PC-3 (cell line): ENCODE measurements around the gene ZFHX3. TPM values are rescaled to one million over a fixed set of nuclear protein-coding genes. Genes with fewer than 3 reads are reported as not detected.

ENCODE experiments used
- ATAC-seq: fragments of 200-7000 bp; cut with Tn5 transposase; 2 replicates; pipeline ENCODE4 v1.9.1; 2020; ENCODE audit warnings: mild to moderate bottlenecking, moderate library complexity
- BruUV-seq: library from RNA; stranded (reverse); fragments of 400-500 nt; replicated peaks from 2 replicates; lab custom pipeline; 2021; lab: Mats Ljungman, UMichigan
- CTCF ChIA-PET: fragments of 300-600 bp; sonication (Branson Sonifier 250); formaldehyde crosslinking; loops from one replicate; lab custom pipeline; 2022; ENCODE audit warnings: antibody characterized with exemption; lab: Charles Lee
- POLR2A ChIA-PET: fragments of 300-600 bp; sonication (Branson Sonifier 250); formaldehyde crosslinking; loops from one replicate; lab custom pipeline; 2022; ENCODE audit warnings: antibody characterized with exemption; ENCODE audit not compliant: unreplicated experiment; lab: Charles Lee
- DNase-seq: peaks from one replicate; pipeline ENCODE4 v3.0.0-alpha.2; 2015
- H2AFZ ChIP-seq: fragments of 300-600 bp; sonication (generic); 2 replicates; pipeline ENCODE4 v1.6.0; 2016; ENCODE audit warnings: antibody characterized with exemption, low read length
- H3F3A ChIP-seq: fragments of 300-600 bp; sonication (generic); one replicate; pipeline ENCODE4 v1.6.0; 2017; ENCODE audit warnings: antibody characterized with exemption, low read length, control low read depth, mild to moderate bottlenecking; ENCODE audit not compliant: unreplicated experiment
- H3K27ac ChIP-seq: fragments of 300-600 bp; sonication (generic); 2 replicates; pipeline ENCODE4 v1.5.1; 2016; ENCODE audit warnings: mild to moderate bottlenecking, low read length
- H3K27me3 ChIP-seq: fragments of 300-600 bp; sonication (generic); 2 replicates; pipeline ENCODE4 v1.6.1; 2016; ENCODE audit warnings: low read length, mixed read lengths
- H3K36me3 ChIP-seq: fragments of 300-600 bp; sonication (generic); 2 replicates; pipeline ENCODE4 v1.6.1; 2016; ENCODE audit warnings: low read depth, mixed run types, low read length, mixed read lengths
- H3K4me1 ChIP-seq: fragments of 300-600 bp; sonication (generic); 2 replicates; pipeline ENCODE4 v1.5.1; 2016; ENCODE audit warnings: low read length; ENCODE audit not compliant: insufficient read depth
- H3K4me2 ChIP-seq: fragments of 300-600 bp; sonication (generic); 2 replicates; pipeline ENCODE4 v1.6.0; 2016; ENCODE audit warnings: low read length
- H3K4me3 ChIP-seq: fragments of 300-600 bp; sonication (generic); 2 replicates; pipeline ENCODE4 v1.5.1; 2016; ENCODE audit warnings: mild to moderate bottlenecking, low read length, mixed read lengths
- H3K79me2 ChIP-seq: fragments of 300-600 bp; sonication (generic); 2 replicates; pipeline ENCODE4 v1.6.1; 2017; ENCODE audit warnings: low read length, mixed read lengths
- H3K9ac ChIP-seq: fragments of 300-600 bp; sonication (generic); 2 replicates; pipeline ENCODE4 v1.6.0; 2016; ENCODE audit warnings: mild to moderate bottlenecking, low read length
- H3K9me2 ChIP-seq: fragments of 300-600 bp; sonication (generic); replicated peaks from 2 replicates; pipeline ENCODE4 v1.6.1; 2016; ENCODE audit warnings: mixed run types, low read length, mixed read lengths
- H3K9me3 ChIP-seq: fragments of 300-600 bp; sonication (generic); 2 replicates; pipeline ENCODE4 v1.6.1; 2016; ENCODE audit warnings: low read length, mixed read lengths
- H4K20me1 ChIP-seq: fragments of 300-600 bp; sonication (generic); 2 replicates; pipeline ENCODE4 v1.6.1; 2016; ENCODE audit warnings: low read length, mixed read lengths
- EZH2 ChIP-seq: fragments of 300-600 bp; sonication (generic); IDR thresholded peaks from one replicate; pipeline ENCODE4 v1.6.1; 2017; ENCODE audit warnings: antibody characterized with exemption, mild to moderate bottlenecking, low read length; ENCODE audit not compliant: unreplicated experiment
- EZH2phosphoT487 ChIP-seq: fragments of 300-600 bp; sonication (generic); IDR thresholded peaks from 2 replicates; pipeline ENCODE4 v1.6.1; 2018; ENCODE audit warnings: mild to moderate bottlenecking, antibody characterized with exemption, low read length, borderline replicate concordance
- intact Hi-C: fragments of 100-400 bp; cut with micrococcal nuclease; formaldehyde crosslinking; loops from 2 replicates; pipeline ENCODE4 v1.9.0; 2023
- total RNA-seq: library from RNA; depleted of rRNA; stranded (reverse); fragments of >200 nt; gene quantifications from 2 replicates; pipeline ENCODE4 v1.2.3, GENCODE V29; 2014
- TF ChIP-seq, protein P1 (sequence below): fragments of 300-600 bp; sonication (generic); conservative IDR thresholded peaks from 2 replicates; pipeline ENCODE4 v1.5.1; 2017; ENCODE audit warnings: antibody characterized with exemption, low read depth, mild to moderate bottlenecking, low read length

Gene ZFHX3
- total RNA-seq, 1 experiment from 2014 or later = 3.5 TPM

DNA sequence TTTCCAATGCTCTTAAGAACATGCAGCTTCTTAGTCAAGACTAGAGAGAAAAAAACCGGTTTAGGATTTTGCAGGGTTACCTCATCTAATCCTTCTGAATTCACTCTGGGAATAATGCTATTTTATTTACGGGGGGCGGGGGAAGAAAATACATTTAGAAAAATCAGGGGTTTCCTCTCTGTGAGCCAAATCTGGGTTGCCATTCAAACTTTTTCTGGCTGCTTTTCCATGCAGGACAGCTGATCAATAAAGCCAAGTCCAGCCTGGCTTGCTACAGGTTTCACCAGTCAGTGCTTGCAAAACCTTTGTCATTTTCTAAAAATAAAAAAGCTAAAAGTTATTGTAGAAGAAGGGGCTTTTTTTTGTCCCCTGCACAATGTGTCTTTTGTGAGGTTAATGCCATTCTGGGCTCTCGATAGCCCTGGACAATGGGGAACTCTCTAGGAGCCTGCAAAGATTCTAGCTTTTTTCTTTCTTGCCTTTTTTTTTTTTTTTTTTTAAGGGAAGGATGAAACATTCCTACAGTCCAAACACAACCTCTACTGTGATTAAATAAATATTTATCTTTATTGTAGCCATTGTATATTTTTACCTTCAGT is 13.1 kb upstream of the ZFHX3 start:
- DNase-seq = no peak
- POLR2A ChIA-PET = no interaction called here
- H3K9me3 ChIP-seq = no peaks in the 10 kb centered on the region
- H3K36me3 ChIP-seq = no peaks in the 10 kb centered on the region
- ATAC-seq = no peak
- CTCF ChIA-PET = interaction anchor here (0.7 to 1.0 kb wide), 2 partner anchors 16 to 19 kb away, joined by 3 to 4 read pairs; no protein-coding TSS in a partner anchor
- H3K27me3 ChIP-seq = no peaks in the 10 kb centered on the region
- no TSS peak for BruUV-seq
- no peaks in the 10 kb centered on the region for H4K20me1 ChIP-seq
- intact Hi-C loops = no loop called here
- peak overlapping the region; percentile 88 for H3K4me2 ChIP-seq
- peaks cover 31% of the 10 kb centered on the region for H3K4me1 ChIP-seq
- 0 out of 2 replicates have a peak overlapping the region, but pooled peaks have one; percentile 17 for H3K9ac ChIP-seq
- peak overlapping the region; percentile 93 for H3K4me3 ChIP-seq
- no peak overlapping the region for H2AFZ ChIP-seq
- peaks cover 35% of the 10 kb centered on the region for H3K79me2 ChIP-seq
- no peaks in the 10 kb centered on the region for H3K9me2 ChIP-seq
- H3F3A ChIP-seq = no peaks in the 10 kb centered on the region
- H3K27ac ChIP-seq = no peak overlapping the region
- TF ChIP-seq EZH2 = no peak
- no peak for TF ChIP-seq EZH2phosphoT487
- TF ChIP-seq, protein P1, sequence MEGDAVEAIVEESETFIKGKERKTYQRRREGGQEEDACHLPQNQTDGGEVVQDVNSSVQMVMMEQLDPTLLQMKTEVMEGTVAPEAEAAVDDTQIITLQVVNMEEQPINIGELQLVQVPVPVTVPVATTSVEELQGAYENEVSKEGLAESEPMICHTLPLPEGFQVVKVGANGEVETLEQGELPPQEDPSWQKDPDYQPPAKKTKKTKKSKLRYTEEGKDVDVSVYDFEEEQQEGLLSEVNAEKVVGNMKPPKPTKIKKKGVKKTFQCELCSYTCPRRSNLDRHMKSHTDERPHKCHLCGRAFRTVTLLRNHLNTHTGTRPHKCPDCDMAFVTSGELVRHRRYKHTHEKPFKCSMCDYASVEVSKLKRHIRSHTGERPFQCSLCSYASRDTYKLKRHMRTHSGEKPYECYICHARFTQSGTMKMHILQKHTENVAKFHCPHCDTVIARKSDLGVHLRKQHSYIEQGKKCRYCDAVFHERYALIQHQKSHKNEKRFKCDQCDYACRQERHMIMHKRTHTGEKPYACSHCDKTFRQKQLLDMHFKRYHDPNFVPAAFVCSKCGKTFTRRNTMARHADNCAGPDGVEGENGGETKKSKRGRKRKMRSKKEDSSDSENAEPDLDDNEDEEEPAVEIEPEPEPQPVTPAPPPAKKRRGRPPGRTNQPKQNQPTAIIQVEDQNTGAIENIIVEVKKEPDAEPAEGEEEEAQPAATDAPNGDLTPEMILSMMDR = no peak

DNA sequence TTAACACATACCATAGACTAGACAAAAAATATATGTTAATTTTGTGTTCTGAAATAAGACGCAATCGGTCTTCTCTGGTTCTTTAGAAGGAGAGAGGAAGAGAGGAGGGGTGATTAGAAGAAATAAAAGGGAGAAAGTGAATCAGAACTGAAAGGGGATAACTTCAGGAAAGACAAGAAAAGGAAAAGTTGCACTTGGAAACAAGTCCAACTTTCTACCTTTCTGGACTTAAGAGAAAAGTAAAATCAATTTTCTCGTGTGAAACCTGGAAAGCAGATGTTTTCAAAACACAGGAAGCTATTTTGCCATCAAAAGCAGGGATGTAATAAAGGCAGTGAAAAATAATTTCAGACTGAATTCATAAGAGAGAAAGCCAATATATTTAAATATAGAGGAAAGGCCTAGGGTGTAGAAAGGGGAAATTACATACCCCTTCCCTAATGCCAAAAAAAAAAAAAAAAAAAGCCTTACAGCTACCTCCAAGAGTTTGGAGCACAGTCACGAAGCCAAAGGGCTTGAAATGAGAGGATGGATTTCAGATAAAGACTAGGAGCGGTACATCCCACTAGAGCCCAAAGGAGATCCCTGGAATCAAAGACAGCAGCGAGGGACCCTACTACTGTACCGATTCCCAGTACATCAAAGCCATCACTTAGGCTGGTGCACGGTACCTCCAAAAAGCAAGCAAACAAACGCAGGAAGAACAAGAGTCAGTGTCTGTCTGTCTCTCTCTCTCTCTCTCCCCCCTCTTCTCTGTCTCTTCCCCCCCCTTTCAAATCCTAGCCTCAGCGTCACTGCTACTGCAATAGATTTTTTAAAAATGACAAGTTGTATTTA is 12.1 kb upstream of the ZFHX3 start:
- intact Hi-C loops = loop anchor here (10.0 kb wide), 1 partner anchor 395 kb away; no protein-coding TSS in a partner anchor
- peak overlapping the region; percentile 30; the same call in 1 of the 2 replicates for H3K27ac ChIP-seq
- peak overlapping the region; percentile 88 for H3K4me2 ChIP-seq
- no peaks in the 10 kb centered on the region for H3K36me3 ChIP-seq
- H3K4me1 ChIP-seq = peaks cover 39% of the 10 kb centered on the region
- POLR2A ChIA-PET = no interaction called here
- peak overlapping the region; percentile 84 for H3K9ac ChIP-seq
- peaks cover 43% of the 10 kb centered on the region for H3K79me2 ChIP-seq
- H3K9me2 ChIP-seq = no peaks in the 10 kb centered on the region
- no peaks in the 10 kb centered on the region for H3K9me3 ChIP-seq
- no peaks in the 10 kb centered on the region for H3F3A ChIP-seq
- no peak for DNase-seq
- no peaks in the 10 kb centered on the region for H4K20me1 ChIP-seq
- no TSS peak for BruUV-seq
- TF ChIP-seq, protein P1 = no peak
- CTCF ChIA-PET = no interaction called here
- no peak for ATAC-seq
- no peaks in the 10 kb centered on the region for H3K27me3 ChIP-seq
- peak overlapping the region; percentile 93 for H3K4me3 ChIP-seq
- peak overlapping the region; percentile 65 for H2AFZ ChIP-seq
